ENCODE data around the gene ARID1B.
A peak's percentile ranks its signal among the peaks of the same experiment; 100 is the strongest.

The ARID1B gene

GRCh38 chr6:157232161-157232895, 455.1 kb downstream of the ARID1B start:
- H3K36me3 ChIP-seq (ENCODE audit: control insufficient read depth in 1 of 2, insufficient read depth in 2 of 2, low read length in 2 of 2), result no peaks in the 10 kb centered on the region
- peaks cover 13 to 23% of the 10 kb centered on the region in 2 donors for H3K27me3 ChIP-seq (ENCODE audit: control insufficient read depth in 1 of 2, insufficient read depth in 2 of 2, low read length in 2 of 2)
- H3K9ac ChIP-seq (ENCODE audit: low read depth in 1 of 2, low read length in 2 of 2), result no peak overlapping the region
- H3K4me1 ChIP-seq (ENCODE audit: control insufficient read depth in 1 of 2, insufficient read depth in 2 of 2, low read length in 2 of 2), result peaks cover 1 to 16% of the 10 kb centered on the region in 2 donors
- no peaks in the 10 kb centered on the region for H3K9me3 ChIP-seq (ENCODE audit: control insufficient read depth in 1 of 2, low read length in 2 of 2)
- H3K27ac ChIP-seq (ENCODE audit: low read depth, low read length), result no peak overlapping the region
- no peak overlapping the region for H3K4me3 ChIP-seq (ENCODE audit: low read depth in 1 of 2, low read length in 2 of 2)

DNA sequence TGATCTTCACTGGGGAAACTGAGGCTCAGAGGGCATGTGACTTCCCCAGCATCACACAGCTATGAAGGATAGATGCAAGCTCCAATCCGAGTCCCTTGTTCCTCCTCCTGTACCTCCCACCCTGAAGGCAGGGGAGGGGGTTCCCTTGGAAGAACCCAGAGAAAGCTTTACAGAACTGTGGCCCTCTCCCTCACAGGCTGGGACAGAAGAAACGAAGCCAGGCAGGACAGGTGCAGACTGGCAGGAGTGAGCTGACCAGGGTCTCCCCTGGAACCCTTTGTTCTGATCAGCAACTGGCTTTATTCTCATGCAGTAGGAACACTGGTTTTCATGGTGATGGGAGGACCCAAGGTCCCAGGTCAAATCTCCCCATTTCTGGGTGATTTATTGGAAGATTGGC, 456.0 kb downstream of the ARID1B start:
- peaks cover 13 to 26% of the 10 kb centered on the region in 2 donors for H3K27me3 ChIP-seq (ENCODE audit: control insufficient read depth in 1 of 2, insufficient read depth in 2 of 2, low read length in 2 of 2)
- no peak overlapping the region for H3K27ac ChIP-seq (ENCODE audit: low read depth, low read length)
- H3K36me3 ChIP-seq (ENCODE audit: control insufficient read depth in 1 of 2, insufficient read depth in 2 of 2, low read length in 2 of 2), result no peaks in the 10 kb centered on the region
- peaks cover 3 to 16% of the 10 kb centered on the region in 2 donors for H3K4me1 ChIP-seq (ENCODE audit: control insufficient read depth in 1 of 2, insufficient read depth in 2 of 2, low read length in 2 of 2)
- H3K4me3 ChIP-seq (ENCODE audit: low read depth in 1 of 2, low read length in 2 of 2), result no peak overlapping the region
- no peaks in the 10 kb centered on the region for H3K9me3 ChIP-seq (ENCODE audit: control insufficient read depth in 1 of 2, low read length in 2 of 2)
- H3K9ac ChIP-seq (ENCODE audit: low read depth in 1 of 2, low read length in 2 of 2), result no peak overlapping the region

GRCh38 chr6:157233686-157234085, 456.5 kb downstream of the ARID1B start:
- Histone ChIP-seq H3K9ac (ENCODE audit: low read depth in 1 of 2, low read length in 2 of 2) (no peak overlapping the region), H3K27ac (ENCODE audit: low read depth, low read length) (no peak overlapping the region), H3K4me3 (ENCODE audit: low read depth in 1 of 2, low read length in 2 of 2) (no peak overlapping the region), H3K36me3 (ENCODE audit: control insufficient read depth in 1 of 2, insufficient read depth in 2 of 2, low read length in 2 of 2) (no peaks in the 10 kb centered on the region), H3K4me1 (ENCODE audit: control insufficient read depth in 1 of 2, insufficient read depth in 2 of 2, low read length in 2 of 2) (peaks cover 3 to 16% of the 10 kb centered on the region in 2 donors), H3K27me3 (ENCODE audit: control insufficient read depth in 1 of 2, insufficient read depth in 2 of 2, low read length in 2 of 2) (peaks cover 13 to 26% of the 10 kb centered on the region in 2 donors), H3K9me3 (ENCODE audit: control insufficient read depth in 1 of 2, low read length in 2 of 2) (no peaks in the 10 kb centered on the region)

DNA sequence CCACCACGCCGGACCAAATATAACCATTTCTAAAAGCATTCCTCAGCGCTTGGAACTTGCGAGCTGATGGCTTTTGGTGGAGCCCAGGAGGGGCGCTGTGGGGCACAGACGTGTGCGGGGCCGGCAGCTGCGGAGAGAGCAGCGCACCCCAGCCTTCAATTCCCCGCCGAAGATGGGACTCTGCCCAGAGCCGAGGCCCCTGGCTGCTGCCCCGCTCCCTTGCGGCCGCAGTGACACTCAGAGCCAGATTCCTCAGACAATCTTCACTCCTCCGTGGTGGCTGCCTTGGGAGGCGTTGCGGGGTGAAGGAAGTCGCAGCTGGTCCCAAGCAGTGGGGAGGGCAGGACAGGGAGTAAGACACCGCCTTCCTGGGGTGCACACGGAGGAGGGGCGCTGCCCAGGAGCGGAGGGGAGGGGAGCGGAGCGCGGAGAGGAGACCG, 458.4 kb downstream of the ARID1B start:
- Histone ChIP-seq H3K36me3 (ENCODE audit: control insufficient read depth in 1 of 2, insufficient read depth in 2 of 2, low read length in 2 of 2) (no peaks in the 10 kb centered on the region), H3K27ac (ENCODE audit: low read depth, low read length) (no peak overlapping the region), H3K4me3 (ENCODE audit: low read depth in 1 of 2, low read length in 2 of 2) (peak overlapping the region; percentile 69 to 71), H3K9ac (ENCODE audit: low read depth in 1 of 2, low read length in 2 of 2) (peak overlapping the region in 1 of 2 donors; percentile 27), H3K4me1 (ENCODE audit: control insufficient read depth in 1 of 2, insufficient read depth in 2 of 2, low read length in 2 of 2) (peaks cover 10 to 25% of the 10 kb centered on the region in 2 donors), H3K27me3 (ENCODE audit: control insufficient read depth in 1 of 2, insufficient read depth in 2 of 2, low read length in 2 of 2) (peaks cover 13 to 26% of the 10 kb centered on the region in 2 donors), H3K9me3 (ENCODE audit: control insufficient read depth in 1 of 2, low read length in 2 of 2) (no peaks in the 10 kb centered on the region)

DNA sequence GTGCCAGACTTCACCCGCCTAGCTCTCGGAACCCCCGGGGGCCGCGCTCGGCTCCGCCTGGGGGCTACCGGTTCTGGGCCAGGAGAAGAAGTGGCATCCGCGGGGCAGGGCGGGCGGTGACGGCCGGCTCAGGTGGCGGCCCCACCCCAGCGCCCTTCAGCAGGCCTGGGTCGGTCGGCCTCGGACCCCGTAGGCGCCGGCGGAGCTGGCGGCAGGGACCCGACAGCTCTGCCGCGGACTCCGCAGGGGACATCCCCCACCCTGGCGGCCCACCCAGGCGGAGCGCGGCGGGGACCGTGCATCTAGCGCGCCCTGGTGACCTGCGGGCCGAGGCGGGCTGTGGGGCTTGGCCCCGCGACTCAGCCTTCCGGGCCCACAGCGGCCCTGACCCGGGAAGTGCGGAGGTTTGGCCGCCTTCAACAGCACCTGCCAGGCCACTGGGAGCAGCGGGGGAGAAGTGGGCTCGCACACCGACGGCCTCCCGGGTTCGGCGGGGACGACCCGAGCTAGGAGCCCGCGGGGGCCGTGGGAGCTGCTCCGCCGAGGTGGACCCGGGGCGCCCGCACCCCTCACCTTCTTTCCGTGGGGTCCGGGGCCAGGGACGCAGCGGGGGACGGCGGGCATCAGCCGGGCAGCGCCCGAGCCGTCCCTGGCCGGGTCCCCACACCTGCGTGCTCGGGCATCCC, 459.0 kb downstream of the ARID1B start:
- Histone ChIP-seq H3K4me3 (ENCODE audit: low read depth in 1 of 2, low read length in 2 of 2) (peak overlapping the region; percentile 69 to 71), H3K27me3 (ENCODE audit: control insufficient read depth in 1 of 2, insufficient read depth in 2 of 2, low read length in 2 of 2) (peaks cover 13 to 26% of the 10 kb centered on the region in 2 donors)

DNA sequence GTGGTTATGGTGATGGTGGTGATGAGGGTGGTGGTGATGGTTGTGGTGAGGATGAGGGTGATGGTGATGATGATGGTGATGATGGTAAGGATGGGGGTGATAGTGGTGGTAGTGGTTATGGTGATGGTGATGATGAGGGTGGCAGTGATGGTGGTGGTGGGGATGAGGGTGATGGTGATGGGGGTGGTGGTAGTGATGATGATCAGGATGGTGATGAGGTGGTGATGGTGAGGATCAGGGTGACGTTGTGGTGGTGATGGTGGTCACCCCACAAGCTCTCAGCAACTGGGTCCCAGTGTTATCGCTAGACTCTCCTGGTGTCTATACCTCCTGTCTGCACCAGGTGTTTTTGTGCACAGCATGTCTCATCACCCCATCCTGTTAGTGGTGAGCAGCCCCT, 461.2 kb downstream of the ARID1B start:
- Histone ChIP-seq H3K4me1 (ENCODE audit: control insufficient read depth in 1 of 2, insufficient read depth in 2 of 2, low read length in 2 of 2) (peaks cover 25 to 42% of the 10 kb centered on the region in 2 donors), H3K4me3 (ENCODE audit: low read depth in 1 of 2, low read length in 2 of 2) (no peak overlapping the region), H3K9me3 (ENCODE audit: control insufficient read depth in 1 of 2, low read length in 2 of 2) (no peaks in the 10 kb centered on the region), H3K27ac (ENCODE audit: low read depth, low read length) (no peak overlapping the region), H3K36me3 (ENCODE audit: control insufficient read depth in 1 of 2, insufficient read depth in 2 of 2, low read length in 2 of 2) (no peaks in the 10 kb centered on the region), H3K9ac (ENCODE audit: low read depth in 1 of 2, low read length in 2 of 2) (no peak overlapping the region), H3K27me3 (ENCODE audit: control insufficient read depth in 1 of 2, insufficient read depth in 2 of 2, low read length in 2 of 2) (peaks cover 8 to 26% of the 10 kb centered on the region in 2 donors)

More for the DNA sequence above, 459.0 kb downstream of the ARID1B start:
- H3K9me3 ChIP-seq (ENCODE audit: control insufficient read depth in 1 of 2, low read length in 2 of 2), result no peaks in the 10 kb centered on the region
- H3K36me3 ChIP-seq (ENCODE audit: control insufficient read depth in 1 of 2, insufficient read depth in 2 of 2, low read length in 2 of 2), result no peaks in the 10 kb centered on the region
- H3K27ac ChIP-seq (ENCODE audit: low read depth, low read length), result no peak overlapping the region
- peaks cover 12 to 31% of the 10 kb centered on the region in 2 donors for H3K4me1 ChIP-seq (ENCODE audit: control insufficient read depth in 1 of 2, insufficient read depth in 2 of 2, low read length in 2 of 2)
- H3K9ac ChIP-seq (ENCODE audit: low read depth in 1 of 2, low read length in 2 of 2), result peak overlapping the region in 1 of 2 donors; percentile 27

GRCh38 chr6:157239148-157239547, 462.0 kb downstream of the ARID1B start:
- Histone ChIP-seq H3K27me3 (ENCODE audit: control insufficient read depth in 1 of 2, insufficient read depth in 2 of 2, low read length in 2 of 2) (peaks cover 8 to 26% of the 10 kb centered on the region in 2 donors), H3K9me3 (ENCODE audit: control insufficient read depth in 1 of 2, low read length in 2 of 2) (no peaks in the 10 kb centered on the region), H3K9ac (ENCODE audit: low read depth in 1 of 2, low read length in 2 of 2) (no peak overlapping the region), H3K4me3 (ENCODE audit: low read depth in 1 of 2, low read length in 2 of 2) (no peak overlapping the region), H3K27ac (ENCODE audit: low read depth, low read length) (no peak overlapping the region), H3K36me3 (ENCODE audit: control insufficient read depth in 1 of 2, insufficient read depth in 2 of 2, low read length in 2 of 2) (no peaks in the 10 kb centered on the region), H3K4me1 (ENCODE audit: control insufficient read depth in 1 of 2, insufficient read depth in 2 of 2, low read length in 2 of 2) (peaks cover 25 to 42% of the 10 kb centered on the region in 2 donors)

DNA sequence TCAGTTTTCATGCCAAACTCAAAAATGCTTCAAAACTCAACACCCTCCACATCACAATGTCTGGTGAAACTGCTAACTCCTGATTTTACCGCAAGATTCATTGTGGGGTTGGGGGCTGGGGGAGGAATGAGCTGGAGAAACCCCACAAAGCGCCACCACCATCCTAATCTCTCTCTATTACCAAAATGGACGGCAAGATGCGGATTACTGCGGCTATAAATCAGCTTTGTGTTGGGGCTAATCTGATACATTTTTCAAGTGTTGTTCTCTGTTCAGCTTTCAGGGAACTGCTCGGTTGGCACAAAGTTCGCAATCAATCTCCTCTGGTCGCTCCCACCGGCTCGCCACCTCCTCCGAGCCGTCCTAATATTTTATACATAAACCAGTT, 462.5 kb downstream of the ARID1B start:
- Histone ChIP-seq H3K27me3 (ENCODE audit: control insufficient read depth in 1 of 2, insufficient read depth in 2 of 2, low read length in 2 of 2) (peaks cover 4 to 25% of the 10 kb centered on the region in 2 donors), H3K36me3 (ENCODE audit: control insufficient read depth in 1 of 2, insufficient read depth in 2 of 2, low read length in 2 of 2) (no peaks in the 10 kb centered on the region), H3K4me1 (ENCODE audit: control insufficient read depth in 1 of 2, insufficient read depth in 2 of 2, low read length in 2 of 2) (peaks cover 25 to 42% of the 10 kb centered on the region in 2 donors), H3K4me3 (ENCODE audit: low read depth in 1 of 2, low read length in 2 of 2) (no peak overlapping the region), H3K9me3 (ENCODE audit: control insufficient read depth in 1 of 2, low read length in 2 of 2) (no peaks in the 10 kb centered on the region), H3K9ac (ENCODE audit: low read depth in 1 of 2, low read length in 2 of 2) (no peak overlapping the region), H3K27ac (ENCODE audit: low read depth, low read length) (no peak overlapping the region)

GRCh38 chr6:157240059-157240959, 463.1 kb downstream of the ARID1B start:
- peaks cover 25 to 36% of the 10 kb centered on the region in 2 donors for H3K4me1 ChIP-seq (ENCODE audit: control insufficient read depth in 1 of 2, insufficient read depth in 2 of 2, low read length in 2 of 2)
- peak overlapping the region; percentile 58 to 59 for H3K4me3 ChIP-seq (ENCODE audit: low read depth in 1 of 2, low read length in 2 of 2)
- peak overlapping the region; percentile 6 to 44 for H3K9ac ChIP-seq (ENCODE audit: low read depth in 1 of 2, low read length in 2 of 2)
- peaks cover 0 to 20% of the 10 kb centered on the region in 2 donors for H3K27me3 ChIP-seq (ENCODE audit: control insufficient read depth in 1 of 2, insufficient read depth in 2 of 2, low read length in 2 of 2)
- no peaks in the 10 kb centered on the region for H3K36me3 ChIP-seq (ENCODE audit: control insufficient read depth in 1 of 2, insufficient read depth in 2 of 2, low read length in 2 of 2)
- H3K27ac ChIP-seq (ENCODE audit: low read depth, low read length), result no peak overlapping the region
- H3K9me3 ChIP-seq (ENCODE audit: control insufficient read depth in 1 of 2, low read length in 2 of 2), result no peaks in the 10 kb centered on the region
